Measurements from ENCODE around the gene ZNF304.

The ZNF304 gene

DNA sequence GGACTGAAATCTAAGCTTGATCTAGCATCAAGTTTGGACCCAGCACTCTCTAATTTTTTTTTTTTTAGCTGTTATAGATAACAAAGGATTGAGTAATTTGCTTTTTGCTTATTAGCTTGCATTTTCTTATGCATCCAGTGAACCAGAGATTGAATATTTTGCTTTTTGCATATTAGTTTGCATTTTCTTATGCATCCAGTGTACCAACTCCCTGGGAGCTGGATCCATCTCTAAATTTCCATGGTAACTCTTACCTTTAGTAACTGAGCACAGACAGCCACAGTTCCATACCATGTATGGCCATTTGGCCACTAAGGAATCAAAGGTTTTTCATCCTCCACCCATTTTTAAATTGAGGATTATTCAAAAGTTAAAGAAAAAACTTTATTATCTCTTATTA, 29.9 kb downstream of the ZNF304 start:
- H3K4me3 ChIP-seq (replicated peaks; ENCODE audit: insufficient read depth, low read length): no peak overlapping the region
- TF ChIP-seq, protein P1, sequence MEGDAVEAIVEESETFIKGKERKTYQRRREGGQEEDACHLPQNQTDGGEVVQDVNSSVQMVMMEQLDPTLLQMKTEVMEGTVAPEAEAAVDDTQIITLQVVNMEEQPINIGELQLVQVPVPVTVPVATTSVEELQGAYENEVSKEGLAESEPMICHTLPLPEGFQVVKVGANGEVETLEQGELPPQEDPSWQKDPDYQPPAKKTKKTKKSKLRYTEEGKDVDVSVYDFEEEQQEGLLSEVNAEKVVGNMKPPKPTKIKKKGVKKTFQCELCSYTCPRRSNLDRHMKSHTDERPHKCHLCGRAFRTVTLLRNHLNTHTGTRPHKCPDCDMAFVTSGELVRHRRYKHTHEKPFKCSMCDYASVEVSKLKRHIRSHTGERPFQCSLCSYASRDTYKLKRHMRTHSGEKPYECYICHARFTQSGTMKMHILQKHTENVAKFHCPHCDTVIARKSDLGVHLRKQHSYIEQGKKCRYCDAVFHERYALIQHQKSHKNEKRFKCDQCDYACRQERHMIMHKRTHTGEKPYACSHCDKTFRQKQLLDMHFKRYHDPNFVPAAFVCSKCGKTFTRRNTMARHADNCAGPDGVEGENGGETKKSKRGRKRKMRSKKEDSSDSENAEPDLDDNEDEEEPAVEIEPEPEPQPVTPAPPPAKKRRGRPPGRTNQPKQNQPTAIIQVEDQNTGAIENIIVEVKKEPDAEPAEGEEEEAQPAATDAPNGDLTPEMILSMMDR (IDR thresholded peaks at IDR 0.05; ENCODE audit: insufficient read depth, low read length): no peak
- TF ChIP-seq, protein P2, sequence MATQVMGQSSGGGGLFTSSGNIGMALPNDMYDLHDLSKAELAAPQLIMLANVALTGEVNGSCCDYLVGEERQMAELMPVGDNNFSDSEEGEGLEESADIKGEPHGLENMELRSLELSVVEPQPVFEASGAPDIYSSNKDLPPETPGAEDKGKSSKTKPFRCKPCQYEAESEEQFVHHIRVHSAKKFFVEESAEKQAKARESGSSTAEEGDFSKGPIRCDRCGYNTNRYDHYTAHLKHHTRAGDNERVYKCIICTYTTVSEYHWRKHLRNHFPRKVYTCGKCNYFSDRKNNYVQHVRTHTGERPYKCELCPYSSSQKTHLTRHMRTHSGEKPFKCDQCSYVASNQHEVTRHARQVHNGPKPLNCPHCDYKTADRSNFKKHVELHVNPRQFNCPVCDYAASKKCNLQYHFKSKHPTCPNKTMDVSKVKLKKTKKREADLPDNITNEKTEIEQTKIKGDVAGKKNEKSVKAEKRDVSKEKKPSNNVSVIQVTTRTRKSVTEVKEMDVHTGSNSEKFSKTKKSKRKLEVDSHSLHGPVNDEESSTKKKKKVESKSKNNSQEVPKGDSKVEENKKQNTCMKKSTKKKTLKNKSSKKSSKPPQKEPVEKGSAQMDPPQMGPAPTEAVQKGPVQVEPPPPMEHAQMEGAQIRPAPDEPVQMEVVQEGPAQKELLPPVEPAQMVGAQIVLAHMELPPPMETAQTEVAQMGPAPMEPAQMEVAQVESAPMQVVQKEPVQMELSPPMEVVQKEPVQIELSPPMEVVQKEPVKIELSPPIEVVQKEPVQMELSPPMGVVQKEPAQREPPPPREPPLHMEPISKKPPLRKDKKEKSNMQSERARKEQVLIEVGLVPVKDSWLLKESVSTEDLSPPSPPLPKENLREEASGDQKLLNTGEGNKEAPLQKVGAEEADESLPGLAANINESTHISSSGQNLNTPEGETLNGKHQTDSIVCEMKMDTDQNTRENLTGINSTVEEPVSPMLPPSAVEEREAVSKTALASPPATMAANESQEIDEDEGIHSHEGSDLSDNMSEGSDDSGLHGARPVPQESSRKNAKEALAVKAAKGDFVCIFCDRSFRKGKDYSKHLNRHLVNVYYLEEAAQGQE (IDR thresholded peaks at IDR 0.05; ENCODE audit: insufficient replicate concordance, low read depth): no peak
- TF ChIP-seq SPI1 (IDR thresholded peaks at IDR 0.05; ENCODE audit: borderline replicate concordance, low read depth): no peak
- TF ChIP-seq GABPA (IDR thresholded peaks at IDR 0.05; ENCODE audit: low read depth): no peak
- TF ChIP-seq POLR2AphosphoS5 (IDR thresholded peaks at IDR 0.05; ENCODE audit: low read depth): no peak
- no peaks in the 10 kb centered on the region for H3K27me3 ChIP-seq (ENCODE audit: insufficient read depth, poor library complexity, severe bottlenecking)
- DNase-seq (ENCODE audit: low read depth in 1 of 2, low spot score in 1 of 2): no peak
- no peak overlapping the region for H3K27ac ChIP-seq (replicated peaks)

DNA sequence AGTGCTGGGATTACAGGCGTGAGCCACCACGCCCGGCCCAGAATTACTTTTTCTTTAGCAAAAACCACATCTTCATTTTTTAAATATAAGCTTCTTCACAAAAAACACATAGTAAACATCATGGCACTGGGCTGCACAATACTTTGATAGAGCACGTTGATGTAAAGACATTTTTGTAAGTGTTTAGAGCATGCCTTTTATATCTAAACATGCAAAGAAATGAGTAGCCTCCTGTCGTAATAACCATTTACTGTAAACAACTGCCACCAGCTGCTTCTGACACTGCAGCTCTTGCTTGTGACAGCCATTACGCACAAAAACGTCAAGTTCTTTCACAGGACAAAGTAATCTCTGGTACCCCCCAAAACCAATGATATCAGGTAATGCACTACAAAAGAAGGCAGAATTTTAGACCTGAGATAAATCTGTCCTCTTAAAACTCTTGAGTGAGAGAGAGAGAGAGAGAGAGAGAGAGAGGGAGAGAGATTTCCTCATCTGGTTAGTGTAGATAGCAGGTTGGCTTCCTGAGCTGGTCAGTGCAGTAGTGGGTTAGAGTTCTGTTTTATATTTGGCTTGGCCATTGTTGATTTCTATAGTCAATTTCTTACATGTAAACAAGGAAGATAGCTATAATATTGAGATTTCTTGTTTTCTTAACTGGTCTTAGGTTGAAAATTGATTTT, 31.9 kb downstream of the ZNF304 start:
- no peaks in the 10 kb centered on the region for H3K27me3 ChIP-seq (ENCODE audit: insufficient read depth, poor library complexity, severe bottlenecking)
- no peak overlapping the region for H3K4me3 ChIP-seq (replicated peaks; ENCODE audit: insufficient read depth, low read length)
- H3K27ac ChIP-seq (replicated peaks): no peak overlapping the region
- TF ChIP-seq GABPA (IDR thresholded peaks at IDR 0.05; ENCODE audit: low read depth): no peak
- no peak for DNase-seq (ENCODE audit: low read depth in 1 of 2, low spot score in 1 of 2)

DNA sequence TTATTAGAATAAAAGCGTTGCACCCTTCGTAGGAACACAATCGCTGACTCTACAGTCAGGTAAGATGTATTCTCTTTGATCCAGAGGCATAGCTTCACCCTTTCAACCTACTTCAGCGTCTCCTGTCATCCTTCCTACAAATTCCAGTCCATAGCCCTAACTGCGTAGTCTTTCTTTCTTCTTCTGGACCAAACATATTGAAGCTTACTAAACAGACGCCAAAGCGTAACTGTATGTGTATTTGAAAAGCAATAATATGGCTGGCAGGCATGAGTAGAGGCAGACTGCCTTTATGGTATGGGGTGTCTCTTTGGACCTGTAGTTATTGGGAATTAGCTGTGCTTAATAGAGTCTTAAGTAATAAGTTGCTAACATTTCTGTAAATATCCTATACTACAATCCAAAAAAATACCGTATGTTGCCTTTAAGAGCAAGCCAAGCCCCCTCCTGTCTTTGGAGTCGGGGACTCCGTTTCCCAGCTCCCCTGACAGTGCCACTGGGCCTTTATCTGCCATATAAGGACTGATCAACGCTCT, 38.2 kb downstream of the ZNF304 start:
- peak overlapping the region; percentile 84 for H3K27ac ChIP-seq (replicated peaks)

More for the DNA sequence above, 38.2 kb downstream of the ZNF304 start:
- H3K27me3 ChIP-seq (ENCODE audit: insufficient read depth, poor library complexity, severe bottlenecking): no peaks in the 10 kb centered on the region
- peak overlapping the region; percentile 86; the same call in 1 of the 2 replicates for H3K4me3 ChIP-seq (replicated peaks; ENCODE audit: insufficient read depth, low read length)
- no peak for DNase-seq (ENCODE audit: low read depth in 1 of 2, low spot score in 1 of 2)
- TF ChIP-seq, protein P1 (IDR thresholded peaks at IDR 0.05; ENCODE audit: insufficient read depth, low read length): no peak
- TF ChIP-seq SPI1 (IDR thresholded peaks at IDR 0.05; ENCODE audit: borderline replicate concordance, low read depth) (no peak), POLR2AphosphoS5 (IDR thresholded peaks at IDR 0.05; ENCODE audit: low read depth) (no peak), GABPA (IDR thresholded peaks at IDR 0.05; ENCODE audit: low read depth) (no peak)
- TF ChIP-seq, protein P2 (IDR thresholded peaks at IDR 0.05; ENCODE audit: insufficient replicate concordance, low read depth): no peak

All from HL-60 (cell line).